Body of pancreas (tissue), 4 donors: Measurements from ENCODE around the gene PPP1R9A. TPM values are rescaled to one million over a fixed set of nuclear protein-coding genes. Genes with fewer than 3 reads are reported as not detected.

Experiments used
- ATAC-seq: fragments of 150-250 bp; one replicate; pipeline ENCODE4 v1.9.1; 2016
- DNase-seq, 4 donors: peaks; one replicate each; pipeline ENCODE4 v3.0.0-alpha.2; 2019
- H3K27ac ChIP-seq, 4 donors: fragments of 200-600 bp; sonication (generic); 1 replicate in 3 of 4; 2 replicates in 1 of 4; pipeline versions ENCODE4 v1.5.1 to v1.6.1; 2016 to 2019; ENCODE audit warnings: mild to moderate bottlenecking in 1 of 4, mixed read lengths in 1 of 4, moderate library complexity in 1 of 4
- H3K27me3 ChIP-seq, 2 donors: fragments of 200-600 bp; sonication (generic); one replicate each; pipeline ENCODE4 v1.6.0; 2016; ENCODE audit warnings: mild to moderate bottlenecking in 1 of 2
- H3K36me3 ChIP-seq, 2 donors: fragments of 200-600 bp; sonication (generic); replicated peaks in 1 of 2; 2 replicates each; pipeline ENCODE4 v1.5.1; 2016; ENCODE audit warnings: low read depth in 2 of 2; ENCODE audit not compliant: insufficient read depth in 1 of 2
- H3K4me1 ChIP-seq: fragments of 200-600 bp; sonication (generic); one replicate; pipeline ENCODE4 v1.6.0; 2016
- H3K4me3 ChIP-seq, 2 donors: fragments of 200-600 bp; sonication (generic); 1 replicate in 1 of 2; 2 replicates in 1 of 2; pipeline ENCODE4 v1.5.1; 2016 to 2019
- H3K9me3 ChIP-seq, 3 donors: fragments of 200-600 bp; sonication (generic); 1 replicate in 2 of 3; 2 replicates in 1 of 3; pipeline ENCODE4 v1.5.1; 2016
- POLR2A ChIP-seq, 3 donors: fragments of 450-650 bp; IDR thresholded peaks; one replicate each; pipeline ENCODE4 v1.6.1; 2016; ENCODE audit warnings: antibody characterized with exemption in 3 of 3, mild to moderate bottlenecking in 2 of 3
- WGBS, 2 donors: methylation state at CpG; one replicate each; pipeline ENCODE4 v1.1.5; 2017; 5-methylcytosine and 5-hydroxymethylcytosine counted together
- intact Hi-C: fragments of 100-400 bp; cut with DNase I; formaldehyde crosslinking; loops from one replicate; pipeline ENCODE4 v1.15.1; 2023
- total RNA-seq, 2 donors: library from RNA; depleted of rRNA; stranded (reverse); fragments of >200 nt; gene quantifications; one replicate each; pipeline ENCODE4 v1.1.0, GENCODE V29; 2016
- TF ChIP-seq, protein P1 (sequence below), 7 experiments: fragments of 450-650 bp in 4 of 7; fragments of 200-600 bp in 3 of 7; sonication (generic) in 3 of 7; IDR thresholded peaks; one replicate each; pipeline ENCODE4 v1.5.1; 2016 to 2019; ENCODE audit warnings: antibody characterized with exemption in 7 of 7

PPP1R9A gene
- total RNA-seq, 2 donors from 2014 or later: 16.1 to 44.2 TPM

DNA sequence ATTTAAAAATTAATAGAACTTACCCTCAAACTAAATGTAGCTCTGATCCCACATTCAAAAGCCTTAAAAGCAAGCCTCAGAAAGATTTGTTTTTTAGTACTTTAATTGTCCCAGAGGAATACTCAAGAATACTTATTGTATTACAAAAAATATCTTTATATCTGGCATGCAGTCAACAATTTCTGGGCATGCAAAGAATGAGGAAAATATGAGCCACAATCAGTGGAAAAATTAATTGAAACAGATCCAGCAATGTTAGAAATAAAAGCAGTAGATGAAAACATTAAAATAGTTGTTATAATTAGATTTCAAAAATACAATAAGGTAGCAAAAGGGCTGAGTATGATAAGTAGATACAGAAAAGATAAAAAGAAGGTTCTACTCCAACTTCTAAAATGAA is 262.3 kb downstream of the PPP1R9A start:
- H3K9me3 ChIP-seq: no peaks in the 10 kb centered on the region
- no peak overlapping the region for H3K27ac ChIP-seq
- H3K36me3 ChIP-seq: no peaks in the 10 kb centered on the region
- ATAC-seq (no peak), DNase-seq (no peak)
- TF ChIP-seq POLR2A (IDR thresholded peaks at IDR 0.05): no peak
- TF ChIP-seq, protein P1, sequence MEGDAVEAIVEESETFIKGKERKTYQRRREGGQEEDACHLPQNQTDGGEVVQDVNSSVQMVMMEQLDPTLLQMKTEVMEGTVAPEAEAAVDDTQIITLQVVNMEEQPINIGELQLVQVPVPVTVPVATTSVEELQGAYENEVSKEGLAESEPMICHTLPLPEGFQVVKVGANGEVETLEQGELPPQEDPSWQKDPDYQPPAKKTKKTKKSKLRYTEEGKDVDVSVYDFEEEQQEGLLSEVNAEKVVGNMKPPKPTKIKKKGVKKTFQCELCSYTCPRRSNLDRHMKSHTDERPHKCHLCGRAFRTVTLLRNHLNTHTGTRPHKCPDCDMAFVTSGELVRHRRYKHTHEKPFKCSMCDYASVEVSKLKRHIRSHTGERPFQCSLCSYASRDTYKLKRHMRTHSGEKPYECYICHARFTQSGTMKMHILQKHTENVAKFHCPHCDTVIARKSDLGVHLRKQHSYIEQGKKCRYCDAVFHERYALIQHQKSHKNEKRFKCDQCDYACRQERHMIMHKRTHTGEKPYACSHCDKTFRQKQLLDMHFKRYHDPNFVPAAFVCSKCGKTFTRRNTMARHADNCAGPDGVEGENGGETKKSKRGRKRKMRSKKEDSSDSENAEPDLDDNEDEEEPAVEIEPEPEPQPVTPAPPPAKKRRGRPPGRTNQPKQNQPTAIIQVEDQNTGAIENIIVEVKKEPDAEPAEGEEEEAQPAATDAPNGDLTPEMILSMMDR (IDR thresholded peaks at IDR 0.05): no peak
- no peak overlapping the region for H3K4me3 ChIP-seq
- no peaks in the 10 kb centered on the region for H3K27me3 ChIP-seq
- intact Hi-C loops: no loop called here
- H3K4me1 ChIP-seq: no peaks in the 10 kb centered on the region

- Histone ChIP-seq H3K27ac (no peak overlapping the region), H3K4me3 (no peak overlapping the region), H3K4me1 (no peaks in the 10 kb centered on the region), H3K9me3 (no peaks in the 10 kb centered on the region), H3K27me3 (no peaks in the 10 kb centered on the region), H3K36me3 (no peaks in the 10 kb centered on the region)
- no peak for DNase-seq
- ATAC-seq: no peak
- no peak for TF ChIP-seq POLR2A (IDR thresholded peaks at IDR 0.05)
- TF ChIP-seq, protein P1 (IDR thresholded peaks at IDR 0.05): no peak
- 94 to 100% methylated on average over 1 of the region's 1 CpG for WGBS, 2 donors
- intact Hi-C loops: no loop called here
These were observed 265.0 kb downstream of the PPP1R9A start for GRCh38 chr7:95172420-95172819.

GRCh38 chr7:95190515-95190914 is 283.1 kb downstream of the PPP1R9A start:
- H3K4me1 ChIP-seq: no peaks in the 10 kb centered on the region
- H3K36me3 ChIP-seq: no peaks in the 10 kb centered on the region
- H3K4me3 ChIP-seq: no peak overlapping the region
- H3K9me3 ChIP-seq: no peaks in the 10 kb centered on the region
- WGBS, 2 donors: 94 to 98% methylated on average over 3 of the region's 3 CpGs
- intact Hi-C loops: no loop called here
- DNase-seq: no peak
- TF ChIP-seq, protein P1 (IDR thresholded peaks at IDR 0.05): no peak
- no peak for TF ChIP-seq POLR2A (IDR thresholded peaks at IDR 0.05)
- no peaks in the 10 kb centered on the region for H3K27me3 ChIP-seq
- no peak for ATAC-seq
- H3K27ac ChIP-seq: no peak overlapping the region

DNA sequence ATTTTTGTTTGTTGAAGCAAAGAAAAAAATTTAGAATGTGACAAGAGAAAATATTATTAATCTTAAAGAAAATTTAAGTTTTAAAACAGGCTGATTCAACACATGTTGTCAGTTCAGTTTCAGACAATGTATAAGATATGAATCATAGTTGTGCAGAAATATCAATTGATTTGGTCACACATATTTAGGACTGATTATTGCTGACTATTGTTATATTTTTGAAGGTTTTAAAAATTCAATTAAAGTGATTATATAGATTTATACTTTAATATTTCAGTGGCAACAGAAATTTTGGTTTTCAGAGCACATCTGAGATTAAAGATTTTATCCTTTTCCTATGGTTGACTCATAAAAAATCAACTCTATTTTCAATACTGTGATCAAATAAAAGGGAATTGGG is 284.4 kb downstream of the PPP1R9A start:
- ATAC-seq (no peak), DNase-seq (no peak)
- H3K4me3 ChIP-seq: no peak overlapping the region
- H3K36me3 ChIP-seq: no peaks in the 10 kb centered on the region
- TF ChIP-seq POLR2A (IDR thresholded peaks at IDR 0.05): no peak
- TF ChIP-seq, protein P1 (IDR thresholded peaks at IDR 0.05): no peak
- H3K27me3 ChIP-seq: no peaks in the 10 kb centered on the region
- intact Hi-C loops: no loop called here
- no peaks in the 10 kb centered on the region for H3K9me3 ChIP-seq
- no peak overlapping the region for H3K27ac ChIP-seq
- no peaks in the 10 kb centered on the region for H3K4me1 ChIP-seq

- H3K36me3 ChIP-seq: no peaks in the 10 kb centered on the region
- WGBS, 2 donors: 63 to 73% methylated on average over 1 of the region's 1 CpG
- TF ChIP-seq POLR2A (IDR thresholded peaks at IDR 0.05): no peak
- TF ChIP-seq, protein P1 (IDR thresholded peaks at IDR 0.05): no peak
- intact Hi-C loops: no loop called here
- DNase-seq (no peak), ATAC-seq (no peak)
- H3K4me1 ChIP-seq: no peaks in the 10 kb centered on the region
- H3K9me3 ChIP-seq: no peaks in the 10 kb centered on the region
- no peak overlapping the region for H3K27ac ChIP-seq
- no peaks in the 10 kb centered on the region for H3K27me3 ChIP-seq
- no peak overlapping the region for H3K4me3 ChIP-seq
These were observed 291.5 kb downstream of the PPP1R9A start for GRCh38 chr7:95198863-95199262.
